Left ventricle myocardium inferior (tissue), 1 donor: ENCODE measurements around the gene DSCAML1. TPM values are rescaled to one million over a fixed set of nuclear protein-coding genes. Genes with fewer than 3 reads are reported as not detected.

Source experiments
- DNase-seq: peaks from one replicate; pipeline ENCODE4 v3.0.0-alpha.2; 2020
- H3K27ac ChIP-seq: fragments of 200-600 bp; replicated peaks from 2 replicates; pipeline ENCODE4 v1.8.0; 2021
- H3K27me3 ChIP-seq: fragments of 200-600 bp; 2 replicates; pipeline ENCODE4 v1.8.0; 2021; ENCODE audit warnings: low read depth
- H3K36me3 ChIP-seq: fragments of 200-600 bp; 2 replicates; pipeline ENCODE4 v1.8.0; 2021
- H3K4me1 ChIP-seq: fragments of 200-600 bp; 2 replicates; pipeline ENCODE4 v1.8.0; 2021
- H3K4me3 ChIP-seq: fragments of 200-600 bp; 2 replicates; pipeline ENCODE4 v1.8.0; 2021; ENCODE audit warnings: mild to moderate bottlenecking, moderate library complexity
- H3K9me3 ChIP-seq: fragments of 200-600 bp; replicated peaks from 2 replicates; pipeline ENCODE4 v1.8.0; 2021
- CTCF ChIP-seq: fragments of 200-600 bp; IDR thresholded peaks from 2 replicates; pipeline ENCODE4 v1.8.0; 2021; ENCODE audit warnings: antibody characterized with exemption, mild to moderate bottlenecking, borderline replicate concordance
- intact Hi-C: fragments of 100-400 bp; cut with micrococcal nuclease; formaldehyde crosslinking; loops from one replicate; pipeline ENCODE4 v1.11.0; 2022
- total RNA-seq: library from RNA; stranded (reverse); fragmentation: NEBNext Ultra II Directional; extraction: Animal tissue kit (Norgen Biotek cat#: 25700); gene quantifications from one replicate; pipeline ENCODE4 v1.2.1, GENCODE V29; 2021
- donor health status: DM: no; HTN: yes; CAD: no; lungs with severe emphysema.

Gene DSCAML1
- total RNA-seq, 1 donor from 2014 or later, result 0.19 TPM

- Histone ChIP-seq H3K36me3 (no peaks in the 10 kb centered on the region), H3K27me3 (peaks cover 37% of the 10 kb centered on the region), H3K4me3 (no peak overlapping the region), H3K27ac (no peak overlapping the region), H3K4me1 (peaks cover 3% of the 10 kb centered on the region), H3K9me3 (no peaks in the 10 kb centered on the region)
- intact Hi-C loops, result no loop called here
- no peak for TF ChIP-seq CTCF
- DNase-seq, result no peak
These were observed 208.7 kb downstream of the DSCAML1 start for GRCh38 chr11:117588166-117588810.

- Histone ChIP-seq H3K4me1 (peaks cover 3% of the 10 kb centered on the region), H3K4me3 (no peak overlapping the region), H3K36me3 (no peaks in the 10 kb centered on the region), H3K9me3 (no peaks in the 10 kb centered on the region), H3K27me3 (peaks cover 37% of the 10 kb centered on the region), H3K27ac (no peak overlapping the region)
- TF ChIP-seq CTCF, result no peak
- intact Hi-C loops, result no loop called here
- DNase-seq, result no peak
These were observed 209.6 kb downstream of the DSCAML1 start for GRCh38 chr11:117587416-117587815.

GRCh38 chr11:117586392-117586791 lies 210.6 kb downstream of the DSCAML1 start:
- no peak overlapping the region for H3K4me3 ChIP-seq
- intact Hi-C loops, result no loop called here
- H3K36me3 ChIP-seq, result no peaks in the 10 kb centered on the region
- peaks cover 3% of the 10 kb centered on the region for H3K4me1 ChIP-seq
- TF ChIP-seq CTCF, result no peak
- H3K27me3 ChIP-seq, result peaks cover 31% of the 10 kb centered on the region
- H3K9me3 ChIP-seq, result no peaks in the 10 kb centered on the region
- DNase-seq, result no peak
- H3K27ac ChIP-seq, result no peak overlapping the region

GRCh38 chr11:117585631-117586030 lies 211.4 kb downstream of the DSCAML1 start:
- Histone ChIP-seq H3K4me3 (no peak overlapping the region), H3K36me3 (no peaks in the 10 kb centered on the region), H3K27me3 (peaks cover 32% of the 10 kb centered on the region), H3K9me3 (no peaks in the 10 kb centered on the region), H3K4me1 (peaks cover 3% of the 10 kb centered on the region), H3K27ac (no peak overlapping the region)
- no peak for DNase-seq
- intact Hi-C loops, result no loop called here
- no peak for TF ChIP-seq CTCF

- Histone ChIP-seq H3K9me3 (no peaks in the 10 kb centered on the region), H3K4me3 (no peak overlapping the region), H3K36me3 (no peaks in the 10 kb centered on the region), H3K27me3 (peaks cover 40% of the 10 kb centered on the region), H3K4me1 (peaks cover 3% of the 10 kb centered on the region), H3K27ac (no peak overlapping the region)
- intact Hi-C loops, result no loop called here
- no peak for DNase-seq
- no peak for TF ChIP-seq CTCF
These were observed 212.8 kb downstream of the DSCAML1 start for GRCh38 chr11:117584056-117584830.
